ENCODE data around the gene SH3RF3.

SH3RF3 gene

DNA sequence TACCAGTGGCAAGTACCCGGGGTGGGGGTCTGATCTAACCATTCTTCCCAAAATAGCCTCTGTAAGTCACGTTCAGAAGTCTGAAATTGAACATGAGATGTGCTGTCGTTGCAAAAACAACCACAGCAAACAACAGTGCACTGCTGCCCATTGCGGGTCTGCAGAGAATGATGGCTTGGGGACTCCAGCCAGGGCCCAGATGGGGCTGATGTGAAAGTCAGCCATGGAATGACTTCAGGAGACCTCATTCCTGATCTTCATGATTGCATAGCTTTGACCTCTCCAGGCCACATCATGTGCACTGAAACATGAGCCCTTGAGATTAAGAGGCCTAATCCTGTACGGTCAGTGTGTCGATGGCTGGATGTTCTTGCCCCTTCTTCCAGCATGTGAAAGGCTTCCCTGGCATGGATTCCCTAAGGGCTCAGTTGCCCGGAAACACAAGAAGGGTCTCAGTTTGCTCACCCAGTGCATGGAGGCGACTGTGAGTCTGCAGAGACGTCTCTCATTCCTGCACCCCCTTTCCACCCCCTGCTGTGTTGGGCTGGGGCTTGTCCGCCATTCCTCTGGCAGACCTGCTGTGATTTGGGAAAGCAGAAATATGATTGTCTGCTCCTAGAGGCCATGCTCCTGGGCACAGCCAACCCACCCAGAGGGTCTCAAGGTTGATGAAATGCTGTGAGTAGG lies 293.2 kb downstream of the SH3RF3 start:
- Histone ChIP-seq H4K91ac (ENCODE audit: low read length) (no peak overlapping the region), H3K4me3 (ENCODE audit: insufficient read depth in 1 of 2, low read depth in 1 of 2, low read length in 2 of 2) (no peak overlapping the region), H3K4me2 (ENCODE audit: low read length, poor library complexity, severe bottlenecking) (no peak overlapping the region), H3K4ac (ENCODE audit: low read depth in 1 of 2, low read length in 2 of 2) (no peak overlapping the region), H2BK12ac (ENCODE audit: low read length in 2 of 2) (no peak overlapping the region), H2AK5ac (ENCODE audit: low read length, severe bottlenecking) (no peak overlapping the region), H3K9me3 (ENCODE audit: control insufficient read depth, low read length) (no peaks in the 10 kb centered on the region), H3K4me1 (ENCODE audit: control insufficient read depth, insufficient read depth, low read depth, low read length) (peaks cover 8% of the 10 kb centered on the region), H3K79me1 (replicated peaks; ENCODE audit: low read length, poor library complexity, severe bottlenecking) (no peaks in the 10 kb centered on the region), H3K23ac (ENCODE audit: low read length in 2 of 2) (no peak overlapping the region), H2BK5ac (ENCODE audit: low read depth, low read length, poor library complexity, severe bottlenecking) (no peak overlapping the region), H3K14ac (ENCODE audit: low read length in 2 of 2) (no peak overlapping the region), H3K27me3 (ENCODE audit: control insufficient read depth in 1 of 2, insufficient read depth in 1 of 2, low read length in 2 of 2) (no peaks in the 10 kb centered on the region), H3K18ac (ENCODE audit: low read depth in 1 of 2, low read length in 2 of 2) (no peak overlapping the region), H2BK15ac (ENCODE audit: low read depth, poor library complexity, severe bottlenecking) (no peak overlapping the region), H4K8ac (ENCODE audit: low read length) (no peak overlapping the region), H3K27ac (ENCODE audit: low read length, poor library complexity, severe bottlenecking) (no peak overlapping the region), H2BK120ac (ENCODE audit: low read depth, low read length) (no peak overlapping the region), H3K9ac (ENCODE audit: low read length) (no peak overlapping the region), H2AFZ (ENCODE audit: low read depth, low read length) (no peak overlapping the region), H3K36me3 (ENCODE audit: control insufficient read depth in 1 of 2, insufficient read depth in 2 of 2, low read depth in 1 of 2, low read length in 2 of 2) (peaks cover 8 to 33% of the 10 kb centered on the region in 2 experiments)
- no peak for DNase-seq
- WGBS, result 93% methylated on average over 7 of the region's 10 CpGs

DNA sequence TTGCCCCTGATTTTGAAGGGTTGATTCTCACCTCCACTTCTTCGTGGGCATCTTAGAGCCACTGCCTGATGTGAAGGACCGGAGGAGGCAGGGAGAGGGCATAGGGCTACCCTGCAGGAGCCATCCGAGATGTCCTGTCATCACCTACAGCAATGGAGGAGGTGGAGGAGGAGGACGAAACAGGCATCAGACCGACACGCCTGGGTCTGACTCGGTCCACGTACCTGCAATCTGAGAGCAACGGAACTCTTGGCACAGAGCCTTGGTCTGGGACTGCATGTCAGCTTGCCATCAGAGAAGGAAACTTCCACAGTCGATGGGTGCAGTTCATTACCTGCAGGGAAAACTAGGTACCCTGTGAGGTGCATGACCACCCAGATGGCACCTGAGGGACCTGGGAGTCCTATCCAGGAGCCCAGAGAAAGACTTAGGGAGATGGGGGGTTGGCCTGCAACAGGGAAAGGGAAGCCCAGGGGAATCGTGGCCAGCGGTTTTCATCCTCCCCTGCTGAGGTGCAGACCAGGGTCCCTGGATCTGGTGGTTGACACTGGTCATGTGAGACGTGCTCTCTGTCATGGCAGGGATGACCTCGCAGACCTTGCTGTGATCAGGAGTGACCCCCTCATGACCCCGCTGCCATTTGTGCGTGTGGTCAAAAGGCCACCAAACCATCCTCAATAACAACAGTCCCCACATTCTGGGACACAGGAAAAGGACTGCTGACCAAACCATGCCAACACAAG lies 293.9 kb downstream of the SH3RF3 start:
- Histone ChIP-seq H3K27me3 (ENCODE audit: control insufficient read depth in 1 of 2, insufficient read depth in 1 of 2, low read length in 2 of 2) (no peaks in the 10 kb centered on the region), H4K91ac (ENCODE audit: low read length) (peak overlapping the region; percentile 36), H3K18ac (ENCODE audit: low read depth in 1 of 2, low read length in 2 of 2) (peak overlapping the region in 1 of 2 experiments; percentile 11), H2BK15ac (ENCODE audit: low read depth, poor library complexity, severe bottlenecking) (no peak overlapping the region), H2BK120ac (ENCODE audit: low read depth, low read length) (no peak overlapping the region), H2BK12ac (ENCODE audit: low read length in 2 of 2) (no peak overlapping the region), H2AK5ac (ENCODE audit: low read length, severe bottlenecking) (no peak overlapping the region), H3K9ac (ENCODE audit: low read length) (no peak overlapping the region), H3K4me1 (ENCODE audit: control insufficient read depth, insufficient read depth, low read depth, low read length) (peaks cover 9% of the 10 kb centered on the region), H3K36me3 (ENCODE audit: control insufficient read depth in 1 of 2, insufficient read depth in 2 of 2, low read depth in 1 of 2, low read length in 2 of 2) (peaks cover 8 to 28% of the 10 kb centered on the region in 2 experiments), H3K14ac (ENCODE audit: low read length in 2 of 2) (peak overlapping the region in 1 of 2 experiments; percentile 38), H2AFZ (ENCODE audit: low read depth, low read length) (no peak overlapping the region), H3K4me3 (ENCODE audit: insufficient read depth in 1 of 2, low read depth in 1 of 2, low read length in 2 of 2) (no peak overlapping the region), H3K79me1 (replicated peaks; ENCODE audit: low read length, poor library complexity, severe bottlenecking) (no peaks in the 10 kb centered on the region), H3K4ac (ENCODE audit: low read depth in 1 of 2, low read length in 2 of 2) (no peak overlapping the region), H4K8ac (ENCODE audit: low read length) (no peak overlapping the region), H3K9me3 (ENCODE audit: control insufficient read depth, low read length) (no peaks in the 10 kb centered on the region), H3K4me2 (ENCODE audit: low read length, poor library complexity, severe bottlenecking) (no peak overlapping the region), H3K23ac (ENCODE audit: low read length in 2 of 2) (no peak overlapping the region), H3K27ac (ENCODE audit: low read length, poor library complexity, severe bottlenecking) (no peak overlapping the region), H2BK5ac (ENCODE audit: low read depth, low read length, poor library complexity, severe bottlenecking) (no peak overlapping the region)
- no peak for DNase-seq
- WGBS, result 90% methylated on average over 16 of the region's 16 CpGs

DNA sequence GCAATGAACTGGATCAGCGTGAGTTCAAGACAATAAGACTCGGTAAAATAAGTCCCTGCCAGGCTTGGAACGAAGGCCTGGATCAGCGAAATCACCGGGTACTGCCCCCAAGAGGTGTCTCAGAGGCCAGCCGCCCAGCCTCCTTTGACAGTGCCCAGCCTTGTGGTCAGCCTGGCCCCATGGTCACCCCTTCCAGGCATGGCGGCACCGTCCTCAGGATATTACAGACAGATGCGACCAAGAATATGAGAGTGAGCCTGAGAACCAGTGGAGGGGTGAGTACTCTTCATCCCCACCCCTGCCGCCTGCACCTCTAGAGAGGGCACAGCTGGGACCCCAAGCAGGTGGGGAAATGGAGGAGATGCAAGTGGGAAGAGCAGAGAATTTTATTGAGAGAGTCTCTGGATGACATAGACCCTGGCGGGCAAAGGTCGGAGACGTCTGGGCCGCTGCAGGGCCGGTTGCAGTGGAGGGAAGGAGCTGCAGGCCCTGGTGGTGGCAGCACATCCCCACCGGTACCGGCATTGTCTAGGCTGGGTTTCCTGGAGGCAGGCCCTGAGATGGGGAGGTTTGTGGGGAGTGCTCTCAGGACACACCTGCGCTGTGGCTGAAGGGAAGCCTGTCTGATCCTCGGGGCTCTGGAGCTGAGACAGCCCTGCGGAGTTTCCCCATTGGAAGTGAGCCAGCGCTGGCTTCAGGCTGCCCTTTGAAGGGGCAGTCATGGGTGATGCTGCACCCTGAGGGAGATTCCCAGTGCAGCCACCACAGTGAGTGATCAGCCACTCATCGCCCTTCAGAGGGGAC lies 294.8 kb downstream of the SH3RF3 start:
- Histone ChIP-seq H2BK12ac (ENCODE audit: low read length in 2 of 2) (no peak overlapping the region), H4K91ac (ENCODE audit: low read length) (no peak overlapping the region), H3K36me3 (ENCODE audit: control insufficient read depth in 1 of 2, insufficient read depth in 2 of 2, low read depth in 1 of 2, low read length in 2 of 2) (peaks cover 8 to 28% of the 10 kb centered on the region in 2 experiments), H2BK15ac (ENCODE audit: low read depth, poor library complexity, severe bottlenecking) (no peak overlapping the region), H3K27me3 (ENCODE audit: control insufficient read depth in 1 of 2, insufficient read depth in 1 of 2, low read length in 2 of 2) (no peaks in the 10 kb centered on the region), H3K4me1 (ENCODE audit: control insufficient read depth, insufficient read depth, low read depth, low read length) (peaks cover 11% of the 10 kb centered on the region), H3K27ac (ENCODE audit: low read length, poor library complexity, severe bottlenecking) (no peak overlapping the region), H2AK5ac (ENCODE audit: low read length, severe bottlenecking) (no peak overlapping the region), H2BK120ac (ENCODE audit: low read depth, low read length) (no peak overlapping the region), H2AFZ (ENCODE audit: low read depth, low read length) (no peak overlapping the region), H3K18ac (ENCODE audit: low read depth in 1 of 2, low read length in 2 of 2) (no peak overlapping the region), H3K9ac (ENCODE audit: low read length) (no peak overlapping the region), H3K4ac (ENCODE audit: low read depth in 1 of 2, low read length in 2 of 2) (no peak overlapping the region), H3K14ac (ENCODE audit: low read length in 2 of 2) (peak overlapping the region in 1 of 2 experiments; percentile 37), H2BK5ac (ENCODE audit: low read depth, low read length, poor library complexity, severe bottlenecking) (no peak overlapping the region), H3K4me2 (ENCODE audit: low read length, poor library complexity, severe bottlenecking) (no peak overlapping the region), H3K4me3 (ENCODE audit: insufficient read depth in 1 of 2, low read depth in 1 of 2, low read length in 2 of 2) (no peak overlapping the region), H3K9me3 (ENCODE audit: control insufficient read depth, low read length) (no peaks in the 10 kb centered on the region), H3K79me1 (replicated peaks; ENCODE audit: low read length, poor library complexity, severe bottlenecking) (no peaks in the 10 kb centered on the region), H3K23ac (ENCODE audit: low read length in 2 of 2) (no peak overlapping the region), H4K8ac (ENCODE audit: low read length) (no peak overlapping the region)
- no peak for DNase-seq
- 85% methylated on average over 20 of the region's 22 CpGs for WGBS

DNA sequence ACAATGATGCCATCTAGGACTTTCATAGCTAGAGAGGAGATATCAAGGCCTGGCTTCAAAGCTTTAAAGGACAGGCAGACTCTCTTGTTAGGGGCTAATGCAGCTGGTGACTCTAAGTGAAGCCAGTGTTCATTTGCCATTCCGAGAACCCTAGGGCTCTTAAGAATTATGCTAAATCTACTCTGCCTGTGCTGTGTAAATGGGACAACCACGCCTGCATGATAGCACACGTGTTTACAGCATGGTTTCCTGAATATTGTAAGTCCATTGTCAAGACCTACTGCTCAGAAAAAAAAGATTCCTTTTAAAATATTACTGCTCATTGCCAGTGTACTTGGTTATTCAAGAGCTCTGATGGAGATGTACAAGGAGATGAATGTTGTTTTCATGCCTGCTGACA lies 296.4 kb downstream of the SH3RF3 start:
- no peak overlapping the region for H2BK5ac ChIP-seq (ENCODE audit: low read depth, low read length, poor library complexity, severe bottlenecking)
- no peak overlapping the region for H3K14ac ChIP-seq (ENCODE audit: low read length in 2 of 2)
- H3K9me3 ChIP-seq (ENCODE audit: control insufficient read depth, low read length), result no peaks in the 10 kb centered on the region
- WGBS, result 98% methylated on average over 2 of the region's 3 CpGs
- H3K27ac ChIP-seq (ENCODE audit: low read length, poor library complexity, severe bottlenecking), result no peak overlapping the region
- no peak overlapping the region for H3K18ac ChIP-seq (ENCODE audit: low read depth in 1 of 2, low read length in 2 of 2)
- H3K4me3 ChIP-seq (ENCODE audit: insufficient read depth in 1 of 2, low read depth in 1 of 2, low read length in 2 of 2), result no peak overlapping the region
- H3K4me2 ChIP-seq (ENCODE audit: low read length, poor library complexity, severe bottlenecking), result no peak overlapping the region
- H3K36me3 ChIP-seq (ENCODE audit: control insufficient read depth in 1 of 2, insufficient read depth in 2 of 2, low read depth in 1 of 2, low read length in 2 of 2), result peaks cover 8 to 31% of the 10 kb centered on the region in 2 experiments
- H3K4ac ChIP-seq (ENCODE audit: low read depth in 1 of 2, low read length in 2 of 2), result no peak overlapping the region
- H3K79me1 ChIP-seq (replicated peaks; ENCODE audit: low read length, poor library complexity, severe bottlenecking), result no peaks in the 10 kb centered on the region
- H2BK15ac ChIP-seq (ENCODE audit: low read depth, poor library complexity, severe bottlenecking), result no peak overlapping the region
- no peak overlapping the region for H2BK120ac ChIP-seq (ENCODE audit: low read depth, low read length)
- no peak overlapping the region for H3K9ac ChIP-seq (ENCODE audit: low read length)
- no peak overlapping the region for H3K23ac ChIP-seq (ENCODE audit: low read length in 2 of 2)
- no peak overlapping the region for H2AK5ac ChIP-seq (ENCODE audit: low read length, severe bottlenecking)
- H2AFZ ChIP-seq (ENCODE audit: low read depth, low read length), result no peak overlapping the region
- H2BK12ac ChIP-seq (ENCODE audit: low read length in 2 of 2), result no peak overlapping the region
- no peaks in the 10 kb centered on the region for H3K27me3 ChIP-seq (ENCODE audit: control insufficient read depth in 1 of 2, insufficient read depth in 1 of 2, low read length in 2 of 2)
- H4K91ac ChIP-seq (ENCODE audit: low read length), result no peak overlapping the region
- DNase-seq, result no peak
- H3K4me1 ChIP-seq (ENCODE audit: control insufficient read depth, insufficient read depth, low read depth, low read length), result peaks cover 16% of the 10 kb centered on the region
- no peak overlapping the region for H4K8ac ChIP-seq (ENCODE audit: low read length)

All from mesenchymal stem cell (in vitro differentiated cells and primary cell).